ENCODE data around the gene NTRK2. TPM values are rescaled to one million over a fixed set of nuclear protein-coding genes. Genes with fewer than 3 reads are reported as not detected.

Gene NTRK2
- total and polyA plus RNA-seq, 4 experiments from 2014 or later = 0.11 to 0.18 (median 0.12) TPM; not detected in 1

DNA sequence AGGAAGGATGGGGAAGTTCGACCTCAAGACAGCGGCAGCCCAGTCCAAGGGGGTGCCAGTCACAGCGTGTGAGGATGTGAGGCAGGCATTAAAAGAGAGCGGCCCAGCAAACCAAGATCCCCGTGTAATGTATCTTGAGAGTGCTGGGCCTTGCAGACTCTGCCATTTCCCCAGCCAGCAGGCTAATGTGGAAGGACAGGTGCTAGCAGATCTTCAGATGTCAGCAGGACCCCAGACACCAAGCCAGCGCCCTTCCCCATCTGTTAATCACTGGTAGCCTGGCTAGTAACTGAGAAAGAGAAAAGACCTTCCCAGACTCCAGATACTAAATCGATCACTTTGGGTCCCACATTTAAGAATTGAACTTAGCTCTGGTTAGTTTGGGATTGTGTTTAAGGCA lies 62.2 kb downstream of the NTRK2 start:
- no peaks in the 10 kb centered on the region for H3K36me3 ChIP-seq (ENCODE audit: insufficient read depth, low read length)
- no peaks in the 10 kb centered on the region for H3K9me3 ChIP-seq (ENCODE audit: control insufficient read depth in 1 of 2, low read length in 2 of 2)
- no peaks in the 10 kb centered on the region for H3K4me1 Mint-ChIP-seq
- no peaks in the 10 kb centered on the region for H3K27me3 Mint-ChIP-seq
- intact Hi-C loops (cut with micrococcal nuclease) = no loop called here
- no peak overlapping the region for H3K4me3 ChIP-seq (ENCODE audit: low read length in 2 of 2)
- no peak overlapping the region for H3K27ac Mint-ChIP-seq
- ChIA-PET CTCF (ENCODE audit: partially characterized antibody) (interaction anchor here (0.7 kb wide), 1 partner anchor 86 kb away, joined by 3 read pairs; no protein-coding TSS in a partner anchor), POLR2A (ENCODE audit: partially characterized antibody) (no interaction called here)
- H3K9me3 Mint-ChIP-seq = peaks cover 0 to 2% (median under 1%) of the 10 kb centered on the region in 8 donors
- H3K4me1 ChIP-seq (ENCODE audit: insufficient read depth, low read length) = no peaks in the 10 kb centered on the region
- H3K4me3 Mint-ChIP-seq = no peak overlapping the region
- no peak for DNase-seq
- no peak overlapping the region for H3K27ac ChIP-seq (ENCODE audit: low read depth, low read length)
- H3K27me3 ChIP-seq (ENCODE audit: insufficient read depth, low read length) = no peaks in the 10 kb centered on the region
- no peaks in the 10 kb centered on the region for H3K36me3 Mint-ChIP-seq

DNA sequence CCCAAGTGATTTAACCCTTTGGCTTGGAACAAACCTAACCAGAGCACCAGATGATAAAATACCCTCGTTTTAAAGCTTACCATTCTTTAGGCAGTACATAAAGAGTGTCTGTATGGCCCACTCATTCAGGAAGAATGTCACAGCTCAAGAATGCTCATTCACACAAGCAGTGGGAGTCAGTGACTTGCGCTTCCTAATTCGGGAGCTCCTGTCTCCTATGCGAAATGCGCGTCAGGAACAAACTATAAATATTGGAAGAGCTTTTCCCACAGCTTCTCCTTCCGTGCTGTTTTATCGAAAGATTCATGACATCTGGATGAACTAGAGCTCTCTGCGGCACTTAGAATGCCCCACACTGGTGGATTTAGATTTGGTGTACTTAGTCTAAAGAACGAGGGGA lies 66.6 kb downstream of the NTRK2 start:
- POLR2A ChIA-PET (ENCODE audit: partially characterized antibody) = no interaction called here
- Histone ChIP-seq H3K4me1 (ENCODE audit: insufficient read depth, low read length) (no peaks in the 10 kb centered on the region), H3K36me3 (ENCODE audit: insufficient read depth, low read length) (no peaks in the 10 kb centered on the region), H3K9me3 (ENCODE audit: control insufficient read depth in 1 of 2, low read length in 2 of 2) (no peaks in the 10 kb centered on the region), H3K27ac (ENCODE audit: low read depth, low read length) (no peak overlapping the region), H3K27me3 (ENCODE audit: insufficient read depth, low read length) (no peaks in the 10 kb centered on the region), H3K4me3 (ENCODE audit: low read length in 2 of 2) (no peak overlapping the region)
- Mint-ChIP-seq H3K4me1 (no peaks in the 10 kb centered on the region), H3K27ac (no peak overlapping the region), H3K4me3 (no peak overlapping the region), H3K27me3 (no peaks in the 10 kb centered on the region), H3K36me3 (no peaks in the 10 kb centered on the region), H3K9me3 (peaks cover 0 to 4% (median under 1%) of the 10 kb centered on the region in 8 donors)
- DNase-seq = no peak
- CTCF ChIA-PET (ENCODE audit: partially characterized antibody) = no interaction called here
- intact Hi-C loops (cut with micrococcal nuclease) = no loop called here

DNA sequence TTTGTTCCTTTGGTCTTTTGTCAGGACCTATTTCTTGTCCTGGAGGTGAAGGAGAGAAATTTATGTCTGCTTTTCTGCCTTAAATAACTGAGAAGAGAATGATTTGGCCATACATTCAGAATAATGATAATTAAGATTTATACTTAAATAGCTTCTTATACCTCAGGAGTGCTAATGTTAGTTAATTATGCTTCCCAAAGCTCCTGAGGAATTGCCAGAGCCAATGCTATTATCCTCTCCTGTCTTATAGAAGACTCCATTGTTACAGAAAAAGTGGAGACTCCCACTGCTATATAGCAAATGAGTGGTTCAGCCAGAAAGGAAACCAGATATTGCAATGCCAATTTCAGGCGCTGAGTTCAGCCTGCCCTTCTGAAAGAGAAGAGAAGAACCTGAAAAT lies 67.0 kb downstream of the NTRK2 start:
- POLR2A ChIA-PET (ENCODE audit: partially characterized antibody) = no interaction called here
- Mint-ChIP-seq H3K27me3 (no peaks in the 10 kb centered on the region), H3K4me1 (no peaks in the 10 kb centered on the region), H3K36me3 (no peaks in the 10 kb centered on the region), H3K4me3 (no peak overlapping the region), H3K27ac (no peak overlapping the region), H3K9me3 (peaks cover 0 to 4% (median under 1%) of the 10 kb centered on the region in 8 donors)
- Histone ChIP-seq H3K36me3 (ENCODE audit: insufficient read depth, low read length) (no peaks in the 10 kb centered on the region), H3K4me1 (ENCODE audit: insufficient read depth, low read length) (no peaks in the 10 kb centered on the region), H3K4me3 (ENCODE audit: low read length in 2 of 2) (no peak overlapping the region), H3K9me3 (ENCODE audit: control insufficient read depth in 1 of 2, low read length in 2 of 2) (no peaks in the 10 kb centered on the region), H3K27me3 (ENCODE audit: insufficient read depth, low read length) (no peaks in the 10 kb centered on the region), H3K27ac (ENCODE audit: low read depth, low read length) (no peak overlapping the region)
- DNase-seq = no peak
- CTCF ChIA-PET (ENCODE audit: partially characterized antibody) = no interaction called here
- intact Hi-C loops (cut with micrococcal nuclease) = no loop called here

DNA sequence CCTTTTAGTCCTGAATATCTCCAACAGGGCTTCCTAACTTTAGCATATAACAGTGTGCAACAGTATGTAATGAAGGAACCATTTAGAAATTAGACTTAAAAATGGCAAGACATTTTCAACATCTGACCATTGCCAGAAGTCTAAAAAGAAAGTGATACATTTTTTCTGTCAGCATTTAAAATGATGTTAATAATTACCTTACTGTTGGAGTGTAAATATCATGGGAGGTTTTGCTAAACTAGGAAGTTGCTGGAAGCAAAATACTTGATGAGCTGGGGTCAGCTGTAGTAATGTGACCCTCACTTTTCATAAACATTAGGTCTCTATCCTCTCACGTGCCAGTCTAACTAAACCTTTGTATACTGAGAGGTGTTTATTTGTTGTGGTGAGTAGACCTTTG lies 68.8 kb downstream of the NTRK2 start:
- POLR2A ChIA-PET (ENCODE audit: partially characterized antibody) = no interaction called here

DNA sequence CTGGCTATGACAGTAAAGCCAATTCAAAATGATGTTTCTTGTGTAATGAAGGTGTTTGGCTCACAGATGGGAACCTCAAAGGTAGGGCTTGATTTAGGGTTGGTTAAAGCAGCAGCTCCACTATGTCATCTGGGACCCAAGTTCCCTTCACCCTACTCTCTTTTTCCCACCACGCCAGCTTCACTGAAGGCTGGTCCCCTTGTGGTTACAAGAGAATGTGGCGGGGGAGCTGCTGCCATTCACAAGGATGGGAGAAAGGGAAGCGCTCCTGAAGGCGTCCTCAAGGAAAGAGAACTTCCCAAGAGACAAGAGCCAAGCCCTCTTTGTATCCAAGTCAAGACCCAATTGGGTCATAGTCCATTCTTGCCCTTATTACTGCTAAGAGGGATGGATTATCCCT lies 72.7 kb downstream of the NTRK2 start:
- intact Hi-C loops (cut with micrococcal nuclease) = no loop called here
- ChIA-PET POLR2A (ENCODE audit: partially characterized antibody) (no interaction called here), CTCF (ENCODE audit: partially characterized antibody) (no interaction called here)
- Histone ChIP-seq H3K4me1 (ENCODE audit: insufficient read depth, low read length) (no peaks in the 10 kb centered on the region), H3K4me3 (ENCODE audit: low read length in 2 of 2) (no peak overlapping the region), H3K36me3 (ENCODE audit: insufficient read depth, low read length) (no peaks in the 10 kb centered on the region), H3K9me3 (ENCODE audit: control insufficient read depth in 1 of 2, low read length in 2 of 2) (no peaks in the 10 kb centered on the region), H3K27me3 (ENCODE audit: insufficient read depth, low read length) (no peaks in the 10 kb centered on the region), H3K27ac (ENCODE audit: low read depth, low read length) (no peak overlapping the region)
- no peak for DNase-seq
- Mint-ChIP-seq H3K4me3 (no peak overlapping the region), H3K27me3 (no peaks in the 10 kb centered on the region), H3K4me1 (no peaks in the 10 kb centered on the region), H3K27ac (no peak overlapping the region), H3K9me3 (peaks cover 0 to 1% (median 0%) of the 10 kb centered on the region in 8 donors), H3K36me3 (no peaks in the 10 kb centered on the region)

More for the DNA sequence above, 68.8 kb downstream of the NTRK2 start:
- Histone ChIP-seq H3K4me1 (ENCODE audit: insufficient read depth, low read length) (no peaks in the 10 kb centered on the region), H3K9me3 (ENCODE audit: control insufficient read depth in 1 of 2, low read length in 2 of 2) (no peaks in the 10 kb centered on the region), H3K4me3 (ENCODE audit: low read length in 2 of 2) (no peak overlapping the region), H3K36me3 (ENCODE audit: insufficient read depth, low read length) (no peaks in the 10 kb centered on the region), H3K27me3 (ENCODE audit: insufficient read depth, low read length) (no peaks in the 10 kb centered on the region), H3K27ac (ENCODE audit: low read depth, low read length) (no peak overlapping the region)
- H3K27ac Mint-ChIP-seq = no peak overlapping the region
- peaks cover 0 to 4% (median under 1%) of the 10 kb centered on the region in 8 donors for H3K9me3 Mint-ChIP-seq
- intact Hi-C loops (cut with micrococcal nuclease) = no loop called here
- no peaks in the 10 kb centered on the region for H3K4me1 Mint-ChIP-seq
- no peaks in the 10 kb centered on the region for H3K27me3 Mint-ChIP-seq
- CTCF ChIA-PET (ENCODE audit: partially characterized antibody) = no interaction called here
- no peak overlapping the region for H3K4me3 Mint-ChIP-seq
- DNase-seq = no peak
- no peaks in the 10 kb centered on the region for H3K36me3 Mint-ChIP-seq

DNA sequence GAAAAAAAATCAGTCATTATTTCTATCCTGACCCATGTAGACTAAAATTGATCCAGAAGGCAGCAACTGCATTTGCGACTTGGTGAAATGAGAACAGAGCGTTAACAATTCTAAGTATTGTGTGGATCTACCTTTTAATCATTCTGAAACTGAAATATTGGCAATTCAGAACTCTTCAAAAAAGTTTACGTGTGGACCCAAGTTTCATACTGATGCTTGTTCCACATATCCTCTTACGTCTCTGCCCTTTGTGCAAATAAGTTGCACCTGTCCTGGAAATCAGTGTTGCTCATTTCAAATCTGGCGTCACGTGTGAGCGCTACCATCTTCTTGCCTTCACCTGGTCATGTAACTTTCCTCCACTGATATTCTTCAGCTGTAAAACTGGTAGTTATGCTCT lies 74.7 kb downstream of the NTRK2 start:
- H3K9me3 Mint-ChIP-seq = no peaks in the 10 kb centered on the region
- H3K27ac Mint-ChIP-seq = no peak overlapping the region
- H3K4me3 Mint-ChIP-seq = no peak overlapping the region
- no peak overlapping the region for H3K4me3 ChIP-seq (ENCODE audit: low read length in 2 of 2)
- H3K36me3 Mint-ChIP-seq = no peaks in the 10 kb centered on the region
- ChIA-PET CTCF (ENCODE audit: partially characterized antibody) (interaction anchor here (0.6 kb wide), 1 partner anchor 47 kb away, joined by 3 read pairs; no protein-coding TSS in a partner anchor), POLR2A (ENCODE audit: partially characterized antibody) (no interaction called here)
- no peak for DNase-seq
- intact Hi-C loops (cut with micrococcal nuclease) = no loop called here
- H3K36me3 ChIP-seq (ENCODE audit: insufficient read depth, low read length) = no peaks in the 10 kb centered on the region
- no peaks in the 10 kb centered on the region for H3K4me1 ChIP-seq (ENCODE audit: insufficient read depth, low read length)
- no peaks in the 10 kb centered on the region for H3K9me3 ChIP-seq (ENCODE audit: control insufficient read depth in 1 of 2, low read length in 2 of 2)
- no peak overlapping the region for H3K27ac ChIP-seq (ENCODE audit: low read depth, low read length)
- H3K4me1 Mint-ChIP-seq = no peaks in the 10 kb centered on the region
- no peaks in the 10 kb centered on the region for H3K27me3 ChIP-seq (ENCODE audit: insufficient read depth, low read length)
- H3K27me3 Mint-ChIP-seq = no peaks in the 10 kb centered on the region

DNA sequence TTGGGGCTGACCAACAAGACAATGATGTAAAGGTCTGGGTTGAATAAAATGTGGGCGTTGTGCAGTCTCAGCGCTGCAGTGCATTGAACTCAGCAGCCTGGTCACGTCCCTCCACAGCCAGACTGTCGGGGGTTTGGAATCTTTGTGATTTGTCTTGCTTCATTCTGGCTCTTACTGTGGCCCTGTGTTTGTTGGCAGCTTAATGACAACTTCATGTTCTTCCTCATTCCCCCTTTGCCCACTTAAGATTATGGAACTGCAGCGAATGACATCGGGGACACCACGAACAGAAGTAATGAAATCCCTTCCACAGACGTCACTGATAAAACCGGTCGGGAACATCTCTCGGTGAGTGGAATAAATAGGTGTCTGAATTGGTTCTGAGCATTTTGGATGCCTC lies 75.2 kb downstream of the NTRK2 start:
- H3K27me3 Mint-ChIP-seq = no peaks in the 10 kb centered on the region
- peaks cover 0 to under 1% (median 0%) of the 10 kb centered on the region in 4 donors for H3K4me1 Mint-ChIP-seq
- Histone ChIP-seq H3K36me3 (ENCODE audit: insufficient read depth, low read length) (no peaks in the 10 kb centered on the region), H3K4me3 (ENCODE audit: low read length in 2 of 2) (no peak overlapping the region), H3K27me3 (ENCODE audit: insufficient read depth, low read length) (no peaks in the 10 kb centered on the region), H3K27ac (ENCODE audit: low read depth, low read length) (no peak overlapping the region), H3K4me1 (ENCODE audit: insufficient read depth, low read length) (peaks cover 2% of the 10 kb centered on the region), H3K9me3 (ENCODE audit: control insufficient read depth in 1 of 2, low read length in 2 of 2) (no peaks in the 10 kb centered on the region)
- intact Hi-C loops (cut with micrococcal nuclease) = no loop called here
- H3K4me3 Mint-ChIP-seq = no peak overlapping the region
- CTCF ChIA-PET (ENCODE audit: partially characterized antibody) = interaction anchor here (0.6 kb wide), 1 partner anchor 47 kb away, joined by 3 read pairs; no protein-coding TSS in a partner anchor
- no peaks in the 10 kb centered on the region for H3K36me3 Mint-ChIP-seq
- H3K9me3 Mint-ChIP-seq = no peaks in the 10 kb centered on the region
- H3K27ac Mint-ChIP-seq = no peak overlapping the region
- no peak for DNase-seq
- POLR2A ChIA-PET (ENCODE audit: partially characterized antibody) = no interaction called here

DNA sequence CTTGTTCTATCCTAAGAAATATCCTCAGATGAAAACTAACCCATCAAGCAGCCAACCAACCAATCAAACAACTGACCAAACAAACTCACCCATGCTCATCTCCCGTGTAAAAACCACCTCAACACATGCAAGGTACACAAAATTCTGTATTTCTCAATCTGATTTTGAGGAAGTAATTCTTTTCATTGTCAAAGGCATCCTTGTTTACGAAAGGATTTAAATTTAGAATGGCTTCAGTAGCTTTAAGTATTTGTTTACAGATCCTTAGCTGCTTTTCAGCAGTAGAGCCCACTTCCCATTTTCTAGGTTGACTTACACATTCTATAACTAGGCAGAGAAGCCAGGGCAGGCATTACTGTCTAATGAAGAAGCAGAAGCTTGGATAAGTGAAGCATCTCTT lies 78.6 kb downstream of the NTRK2 start:
- ChIA-PET CTCF (ENCODE audit: partially characterized antibody) (interaction anchor here (0.7 to 1.7 kb wide), 3 partner anchors 32 to 51 kb away, joined by 3 to 4 read pairs (median 3); no protein-coding TSS in a partner anchor), POLR2A (ENCODE audit: partially characterized antibody) (no interaction called here)
- H3K9me3 ChIP-seq (ENCODE audit: control insufficient read depth in 1 of 2, low read length in 2 of 2) = no peaks in the 10 kb centered on the region
- Mint-ChIP-seq H3K27ac (no peak overlapping the region), H3K4me1 (peaks cover 9 to 25% (median 17%) of the 10 kb centered on the region in 4 donors), H3K27me3 (no peaks in the 10 kb centered on the region), H3K9me3 (peaks cover 0 to 2% (median 0%) of the 10 kb centered on the region in 8 donors), H3K36me3 (no peaks in the 10 kb centered on the region), H3K4me3 (no peak overlapping the region)
- H3K4me3 ChIP-seq (ENCODE audit: low read length in 2 of 2) = no peak overlapping the region
- DNase-seq = no peak
- H3K36me3 ChIP-seq (ENCODE audit: insufficient read depth, low read length) = no peaks in the 10 kb centered on the region
- H3K4me1 ChIP-seq (ENCODE audit: insufficient read depth, low read length) = peaks cover 33% of the 10 kb centered on the region
- H3K27me3 ChIP-seq (ENCODE audit: insufficient read depth, low read length) = no peaks in the 10 kb centered on the region
- intact Hi-C loops (cut with micrococcal nuclease) = no loop called here
- no peak overlapping the region for H3K27ac ChIP-seq (ENCODE audit: low read depth, low read length)

Data from CD4-positive, alpha-beta memory T cell (primary cell).